Measurements from ENCODE around the gene PPP1R13B. TPM values are rescaled to one million over a fixed set of nuclear protein-coding genes. Genes with fewer than 3 reads are reported as not detected.

The PPP1R13B gene
- total RNA-seq, 2 experiments from 2014 or later: 8.2 to 18.9 TPM

GRCh38 chr14:103737432-103738045 lies 109.8 kb downstream of the PPP1R13B start:
- CTCF ChIA-PET (ENCODE audit: unreplicated experiment): no interaction called here
- Histone ChIP-seq H3K36me3 (ENCODE audit: insufficient read depth, low read length) (peaks cover 14% of the 10 kb centered on the region), H2AFZ (ENCODE audit: low read length) (no peak overlapping the region), H3K27ac (ENCODE audit: low read depth, low read length, poor library complexity, severe bottlenecking) (no peak overlapping the region), H3K9me2 (ENCODE audit: insufficient read depth, low read length) (no peaks in the 10 kb centered on the region), H3K4me2 (ENCODE audit: low read length) (no peak overlapping the region), H4K20me1 (ENCODE audit: insufficient read depth, low read length) (no peaks in the 10 kb centered on the region), H3K79me2 (ENCODE audit: insufficient read depth, low read depth, low read length) (no peaks in the 10 kb centered on the region), H3K9me3 (ENCODE audit: low read length) (no peaks in the 10 kb centered on the region), H3K4me1 (ENCODE audit: insufficient read depth, low read length, poor library complexity, severe bottlenecking) (no peaks in the 10 kb centered on the region), H3K4me3 (ENCODE audit: low read depth, low read length, poor library complexity, severe bottlenecking) (no peak overlapping the region)
- BruUV-seq (replicated peaks): no TSS peak
- intact Hi-C loops (cut with micrococcal nuclease; ENCODE audit: unreplicated experiment): no loop called here
- POLR2A ChIA-PET: no interaction called here
- no peak for DNase-seq (ENCODE audit: low spot score)
- TF ChIP-seq EZH2phosphoT487 (IDR thresholded peaks at IDR 0.05; ENCODE audit: borderline replicate concordance, low read depth, low read length) (no peak), CTCF (conservative IDR thresholded peaks at IDR 0.05; ENCODE audit: low read length) (no peak)

- DNase-seq (ENCODE audit: low spot score): no peak
- Histone ChIP-seq H3K9me3 (ENCODE audit: low read length) (no peaks in the 10 kb centered on the region), H3K4me1 (ENCODE audit: insufficient read depth, low read length, poor library complexity, severe bottlenecking) (no peaks in the 10 kb centered on the region), H2AFZ (ENCODE audit: low read length) (no peak overlapping the region), H3K9me2 (ENCODE audit: insufficient read depth, low read length) (no peaks in the 10 kb centered on the region), H3K27ac (ENCODE audit: low read depth, low read length, poor library complexity, severe bottlenecking) (no peak overlapping the region), H3K4me3 (ENCODE audit: low read depth, low read length, poor library complexity, severe bottlenecking) (no peak overlapping the region), H3K36me3 (ENCODE audit: insufficient read depth, low read length) (peaks cover 17% of the 10 kb centered on the region), H4K20me1 (ENCODE audit: insufficient read depth, low read length) (no peaks in the 10 kb centered on the region), H3K79me2 (ENCODE audit: insufficient read depth, low read depth, low read length) (no peaks in the 10 kb centered on the region), H3K4me2 (ENCODE audit: low read length) (no peak overlapping the region)
- ChIA-PET CTCF (ENCODE audit: unreplicated experiment) (no interaction called here), POLR2A (interaction anchor here (0.5 to 1.6 kb wide), 2 partner anchors 19 to 276 kb away, joined by 3 read pairs; no protein-coding TSS in a partner anchor)
- TF ChIP-seq CTCF (conservative IDR thresholded peaks at IDR 0.05; ENCODE audit: low read length) (no peak), EZH2phosphoT487 (IDR thresholded peaks at IDR 0.05; ENCODE audit: borderline replicate concordance, low read depth, low read length) (no peak)
- BruUV-seq (replicated peaks): no TSS peak
- intact Hi-C loops (cut with micrococcal nuclease; ENCODE audit: unreplicated experiment): no loop called here
Observed at GRCh38 chr14:103736546-103737431, 110.6 kb downstream of the PPP1R13B start.
